Tibial nerve (tissue), 4 donors: ENCODE data around the gene SP5. TPM values are rescaled to one million over a fixed set of nuclear protein-coding genes. Genes with fewer than 3 reads are reported as not detected.

Source experiments
- DNase-seq, 2 donors: peaks; one replicate each; pipeline ENCODE4 v3.0.0-alpha.2; 2019; ENCODE audit warnings: low spot score in 2 of 2
- H3K27ac ChIP-seq, 4 donors: fragments of 200-600 bp; sonication (generic) in 3 of 4; one replicate each; pipeline ENCODE4 v1.5.1; 2017 to 2019; ENCODE audit warnings: mild to moderate bottlenecking in 1 of 4
- H3K27me3 ChIP-seq, 2 donors: fragments of 200-600 bp; sonication (generic) in 1 of 2; one replicate each; pipeline versions ENCODE4 v1.5.1 to v1.6.0; 2017 to 2019
- H3K36me3 ChIP-seq, 3 donors: fragments of 200-600 bp; sonication (generic); one replicate each; pipeline ENCODE4 v1.5.1; 2018 to 2019
- H3K4me1 ChIP-seq, 4 donors: fragments of 200-600 bp; sonication (generic) in 3 of 4; one replicate each; pipeline ENCODE4 v1.5.1; 2017 to 2019
- H3K4me3 ChIP-seq, 4 donors: fragments of 200-600 bp; sonication (generic) in 3 of 4; one replicate each; pipeline ENCODE4 v1.5.1; 2017 to 2019; ENCODE audit warnings: mild to moderate bottlenecking in 1 of 4, moderate library complexity in 1 of 4
- H3K9me3 ChIP-seq, 4 donors: fragments of 200-600 bp; sonication (generic) in 3 of 4; one replicate each; pipeline ENCODE4 v1.5.1; 2017 to 2019
- CTCF ChIP-seq, 5 experiments: fragments of 200-600 bp in 3 of 5; fragments of 450-650 bp in 2 of 5; sonication (generic) in 3 of 5; IDR thresholded peaks; one replicate each; pipeline ENCODE4 v1.5.1; 2016 to 2019; ENCODE audit warnings: antibody characterized with exemption in 5 of 5, mild to moderate bottlenecking in 3 of 5, moderate library complexity in 2 of 5
- EP300 ChIP-seq, 2 donors: sonication (generic); formaldehyde crosslinking; IDR thresholded peaks; one replicate each; pipeline ENCODE4 v1.6.1; 2017; ENCODE audit warnings: antibody characterized with exemption in 2 of 2, mild to moderate bottlenecking in 1 of 2
- POLR2A ChIP-seq, 2 donors: fragments of 450-650 bp; IDR thresholded peaks; one replicate each; pipeline ENCODE4 v1.6.1; 2017; ENCODE audit warnings: antibody characterized with exemption in 2 of 2, mild to moderate bottlenecking in 2 of 2, moderate library complexity in 2 of 2
- WGBS, 2 donors: methylation state at CpG; one replicate each; pipeline ENCODE4 v1.1.5; 2018; 5-methylcytosine and 5-hydroxymethylcytosine counted together
- total RNA-seq, 4 donors: library from RNA; depleted of rRNA; stranded (reverse); fragments of >200 nt; gene quantifications; one replicate each; pipeline ENCODE4 v1.1.0, GENCODE V29; 2016

SP5 gene
- total RNA-seq: 10 to 100 TPM in 1 of 4 donors, 1 to 10 TPM in 3; 6.6 to 14.1 (median 8.4) TPM

- peak within 1 kb of the TSS in 3 of 4 donors; percentile 44 to 77 (median 69) for H3K27ac ChIP-seq
- peaks cover 0 to 93% of the 10 kb centered on the region in 2 donors for H3K27me3 ChIP-seq
- DNase-seq: peak; percentile 30 to 35
Measured at GRCh38 chr2:170715062-170715931, at the start of gene SP5. TSS of gene SP5 (plus strand) at chr2:170715337. CDS start at chr2:170715513, 176 bp downstream.

GRCh38 chr2:170665743-170666142 lies 49.4 kb upstream of the SP5 start:
- 76 to 88% methylated on average over 5 of the region's 5 CpGs for WGBS, 2 donors
- DNase-seq: no peak
- TF ChIP-seq POLR2A (IDR thresholded peaks at IDR 0.05) (no peak), EP300 (IDR thresholded peaks at IDR 0.05) (no peak), CTCF (IDR thresholded peaks at IDR 0.05) (no peak)
- Histone ChIP-seq H3K36me3 (no peaks in the 10 kb centered on the region), H3K4me1 (no peaks in the 10 kb centered on the region), H3K27ac (no peak overlapping the region), H3K27me3 (no peaks in the 10 kb centered on the region), H3K9me3 (no peaks in the 10 kb centered on the region), H3K4me3 (no peak overlapping the region)

More at GRCh38 chr2:170715062-170715931, at the start of gene SP5:
- Histone ChIP-seq H3K9me3 (no peaks in the 10 kb centered on the region), H3K4me3 (peak within 1 kb of the TSS; percentile 27 to 60 (median 50)), H3K36me3 (no peaks in the 10 kb centered on the region), H3K4me1 (peaks cover 0 to 66% (median 32%) of the 10 kb centered on the region in 4 donors)
- 1 to 2% methylated on average over 22 to 36 of the region's 62 CpGs for WGBS, 2 donors
- TF ChIP-seq CTCF (IDR thresholded peaks at IDR 0.05) (no peak), EP300 (IDR thresholded peaks at IDR 0.05) (no peak), POLR2A (IDR thresholded peaks at IDR 0.05) (no peak)

DNA sequence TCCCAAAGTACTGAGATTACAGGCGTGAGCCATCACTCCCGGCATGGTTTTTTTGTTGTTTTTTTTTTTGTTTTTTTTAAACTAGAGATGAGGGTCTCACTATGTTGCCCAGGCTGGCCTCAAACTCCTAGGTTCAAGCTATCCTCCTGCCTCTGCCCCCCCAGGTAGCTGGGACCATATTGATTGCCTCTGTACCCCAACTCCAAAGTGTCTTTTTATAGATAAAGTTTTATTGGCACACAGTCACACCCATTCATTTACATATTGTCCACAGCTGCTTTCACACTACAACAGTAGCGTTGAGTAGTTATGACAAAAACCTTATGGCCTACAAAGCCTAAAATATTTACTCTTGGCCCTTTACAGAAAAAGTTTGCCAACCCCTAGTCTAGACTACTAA lies 45.2 kb upstream of the SP5 start:
- TF ChIP-seq EP300 (IDR thresholded peaks at IDR 0.05) (no peak), CTCF (IDR thresholded peaks at IDR 0.05) (no peak), POLR2A (IDR thresholded peaks at IDR 0.05) (no peak)
- 94% methylated on average over 3 of the region's 3 CpGs for WGBS, 2 donors

GRCh38 chr2:170670651-170671050 lies 44.5 kb upstream of the SP5 start:
- 89 to 96% methylated on average over 2 of the region's 2 CpGs for WGBS, 2 donors

More for the DNA sequence above, 45.2 kb upstream of the SP5 start:
- Histone ChIP-seq H3K27me3 (no peaks in the 10 kb centered on the region), H3K4me1 (no peaks in the 10 kb centered on the region), H3K36me3 (no peaks in the 10 kb centered on the region), H3K27ac (no peak overlapping the region), H3K4me3 (no peak overlapping the region), H3K9me3 (no peaks in the 10 kb centered on the region)
- no peak for DNase-seq

More at GRCh38 chr2:170670651-170671050, 44.5 kb upstream of the SP5 start:
- H3K4me3 ChIP-seq: no peak overlapping the region
- H3K9me3 ChIP-seq: no peaks in the 10 kb centered on the region
- no peaks in the 10 kb centered on the region for H3K36me3 ChIP-seq
- H3K4me1 ChIP-seq: no peaks in the 10 kb centered on the region
- no peaks in the 10 kb centered on the region for H3K27me3 ChIP-seq
- TF ChIP-seq POLR2A (IDR thresholded peaks at IDR 0.05): no peak
- TF ChIP-seq CTCF (IDR thresholded peaks at IDR 0.05): no peak
- no peak for TF ChIP-seq EP300 (IDR thresholded peaks at IDR 0.05)
- no peak for DNase-seq
- H3K27ac ChIP-seq: no peak overlapping the region
